GM18868 (cell line): ENCODE measurements around the gene OGA.

Experiments used
- ATAC-seq: cut with Tn5 transposase; IDR thresholded peaks from one replicate; pipeline ENCODE4 v1.9.1; 2021; ENCODE audit warnings: mild to moderate bottlenecking, moderate library complexity; ENCODE audit not compliant: unreplicated experiment

Gene OGA

DNA sequence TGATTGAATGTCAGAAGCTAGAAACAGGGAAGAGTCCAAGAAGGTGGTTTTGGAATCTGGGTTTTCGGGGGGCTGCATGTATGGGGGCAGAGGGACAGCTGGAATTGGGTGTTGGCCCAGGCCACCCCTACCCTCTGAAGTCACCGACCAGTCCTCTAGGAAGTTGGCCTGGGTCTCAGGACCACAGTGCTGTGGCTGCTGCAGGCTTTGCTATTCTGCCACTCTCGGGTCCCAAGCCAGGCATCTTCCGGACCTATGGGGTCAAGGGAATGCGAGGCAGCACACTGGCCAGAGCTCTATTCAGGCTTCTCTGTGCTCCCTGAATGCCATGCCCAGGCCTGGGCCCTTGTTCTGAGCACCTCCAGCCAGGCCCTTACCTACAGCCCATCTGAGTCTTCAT lies 55.5 kb downstream of the OGA start:
- ATAC-seq: no peak

DNA sequence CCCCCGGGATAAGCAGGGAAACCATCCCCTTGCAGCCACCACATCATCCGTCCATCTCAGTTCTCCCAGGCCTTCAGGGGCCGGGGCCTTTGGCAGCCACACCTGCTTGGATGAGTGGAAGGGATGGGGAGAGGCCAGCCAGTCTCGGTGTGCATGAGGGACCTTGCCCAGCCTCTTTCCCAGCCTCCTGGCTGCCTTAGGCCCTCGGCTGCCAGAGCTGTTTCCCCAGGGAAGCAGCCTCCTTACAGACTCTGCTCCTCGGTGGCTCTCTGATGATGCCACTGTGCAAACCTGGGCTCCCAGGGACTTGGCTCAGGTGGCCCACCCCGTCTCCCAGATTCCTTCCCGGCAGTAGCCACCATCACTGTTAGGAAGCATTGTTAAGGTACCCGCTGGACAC lies 57.0 kb downstream of the OGA start:
- no peak for ATAC-seq

DNA sequence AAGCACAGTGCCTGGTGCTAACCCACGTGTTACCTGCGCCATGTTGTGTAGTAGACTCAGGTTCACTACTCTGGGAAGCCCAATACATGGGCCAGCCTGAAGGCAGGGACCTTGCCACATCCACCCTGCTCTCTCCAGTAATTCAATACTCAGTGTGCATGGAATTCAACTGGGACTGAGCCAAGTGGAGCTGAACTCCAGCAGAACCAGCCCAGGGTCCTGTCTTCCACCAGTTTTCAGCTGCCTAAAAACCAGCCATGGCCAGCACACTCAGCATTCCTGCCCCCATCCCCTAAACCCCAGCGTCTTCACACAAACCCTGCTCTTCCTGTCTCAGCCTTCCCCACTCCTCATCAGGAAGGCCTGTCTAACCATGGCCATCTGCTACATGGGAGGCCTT lies 57.7 kb downstream of the OGA start:
- ATAC-seq: no peak

DNA sequence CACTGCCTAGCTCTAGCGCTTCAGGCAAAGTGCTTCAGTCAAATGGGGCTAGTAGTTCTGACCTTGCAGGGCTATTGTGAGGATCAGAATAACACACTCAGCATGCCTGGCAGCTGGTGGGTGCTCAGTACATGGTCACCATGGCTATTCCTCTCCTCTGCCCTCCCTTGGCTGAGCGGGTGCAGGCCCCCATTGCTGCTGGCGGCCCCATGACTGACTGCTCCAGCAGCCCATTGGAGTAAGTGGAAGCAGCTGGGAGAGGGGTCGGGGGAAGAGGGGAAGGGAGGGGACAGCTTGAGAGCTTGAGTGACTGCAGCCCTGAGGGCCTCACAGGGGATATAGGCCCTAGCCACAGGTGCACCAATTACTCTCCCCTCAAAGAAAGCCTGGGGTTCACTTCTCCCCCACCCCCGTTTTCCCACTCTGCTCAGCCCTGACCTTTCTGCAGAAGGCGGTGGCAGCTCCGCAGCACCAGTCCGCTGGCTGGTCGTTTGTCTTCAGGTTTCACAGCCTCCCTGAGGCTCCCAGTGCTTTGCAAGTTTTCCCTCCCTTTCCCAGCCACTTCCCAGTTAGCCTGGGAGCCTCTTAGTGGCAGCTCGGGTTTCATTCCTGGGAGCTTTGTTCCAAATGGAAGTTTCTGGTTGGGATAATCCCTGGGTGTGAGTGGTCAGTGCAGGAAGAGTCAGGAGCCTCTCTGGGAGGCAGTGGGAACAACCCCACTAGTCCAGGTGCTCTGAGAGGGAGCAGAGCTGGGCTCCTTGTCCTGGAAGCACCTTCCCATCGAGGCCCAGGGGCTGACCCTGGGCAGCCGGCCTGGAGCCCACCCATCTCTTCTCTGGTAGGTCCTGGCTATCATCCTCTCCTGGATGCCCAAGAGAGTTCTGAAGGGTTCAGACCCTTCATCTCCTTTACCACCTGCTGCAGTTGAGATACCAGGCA lies 58.7 kb downstream of the OGA start:
- no peak for ATAC-seq

DNA sequence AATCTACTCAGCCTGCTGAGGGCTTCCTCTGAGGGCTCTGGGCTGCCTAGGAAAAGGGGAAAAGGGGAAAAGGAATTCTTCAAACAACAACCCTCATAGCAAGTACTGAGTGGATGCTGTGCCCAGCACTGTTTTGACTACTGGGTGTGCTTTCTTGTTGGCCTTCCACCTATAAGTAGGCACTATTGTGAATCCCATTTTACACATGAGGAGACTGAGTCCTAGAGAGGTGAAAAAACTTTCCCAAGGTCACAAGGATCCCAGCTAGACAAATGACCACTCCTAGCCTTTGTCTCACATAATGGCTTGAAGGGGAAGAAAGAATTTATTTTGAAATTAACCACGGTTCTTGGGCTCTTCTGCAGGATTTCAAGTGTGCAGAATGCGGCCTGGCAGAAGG lies 59.4 kb downstream of the OGA start:
- no peak for ATAC-seq

DNA sequence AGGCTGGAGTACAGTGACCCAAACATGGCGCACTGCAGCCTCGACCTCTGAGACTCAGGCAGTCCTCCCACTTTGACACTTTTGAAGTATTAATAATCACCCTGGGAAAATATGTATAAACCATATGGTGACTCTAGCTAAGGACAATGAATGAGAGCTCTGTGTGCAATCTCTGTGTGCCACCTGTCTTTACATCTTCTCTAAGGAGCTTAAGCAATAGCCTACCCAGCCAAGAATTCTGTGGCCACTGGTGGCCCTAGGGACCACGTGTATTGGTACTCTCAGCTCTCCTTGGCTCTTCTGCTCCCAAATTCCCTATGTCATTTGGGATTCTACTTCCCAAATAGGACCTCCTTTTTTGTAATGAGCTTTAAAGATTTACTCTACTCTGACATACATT lies 66.0 kb downstream of the OGA start:
- ATAC-seq: no peak

DNA sequence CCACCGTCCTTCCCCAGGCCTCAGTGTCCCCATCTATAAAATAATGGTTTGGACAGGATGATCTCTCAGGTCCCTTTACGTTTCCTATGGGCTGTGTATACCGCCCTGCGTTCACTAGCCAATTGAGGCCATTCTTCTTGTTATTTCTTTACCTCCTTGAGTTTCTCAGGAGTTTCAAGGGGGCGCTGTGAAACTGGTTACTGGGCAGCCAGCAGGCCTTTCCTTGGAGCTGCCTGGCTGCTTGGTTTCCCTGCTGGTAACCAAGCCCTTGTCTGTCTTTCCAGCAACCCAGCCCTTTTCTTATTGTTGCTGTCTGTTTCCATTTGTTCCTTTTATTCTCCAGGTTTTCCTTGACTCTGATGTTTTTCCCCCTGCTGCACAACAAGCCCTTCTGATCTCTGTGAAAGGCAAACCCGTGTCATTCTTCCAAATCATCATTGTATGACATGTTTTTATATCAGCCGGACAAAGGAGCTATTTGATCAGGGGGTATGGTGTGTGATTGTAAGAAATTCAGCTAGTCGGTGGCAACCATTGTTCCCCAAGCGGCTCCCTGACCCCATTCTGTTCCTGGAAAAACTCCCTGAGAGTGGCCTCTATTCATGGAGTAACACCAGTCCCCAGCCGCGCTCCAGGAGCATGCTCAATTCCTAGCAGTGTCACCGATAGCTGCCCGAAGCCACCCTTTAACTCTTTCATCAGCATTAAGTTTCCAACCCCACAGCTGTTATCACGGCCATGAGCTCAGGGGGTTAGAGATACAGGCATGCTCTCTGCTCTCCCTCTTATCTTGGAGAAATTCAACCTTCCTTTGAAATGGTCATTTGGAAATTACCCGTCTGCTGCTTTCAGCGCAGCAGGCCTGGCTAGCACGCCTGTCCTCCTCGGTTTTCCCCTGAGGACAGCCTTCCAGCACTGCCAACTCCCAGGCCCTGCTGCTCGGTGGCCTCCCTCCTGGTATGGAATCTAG lies 68.9 kb downstream of the OGA start:
- ATAC-seq: no peak

DNA sequence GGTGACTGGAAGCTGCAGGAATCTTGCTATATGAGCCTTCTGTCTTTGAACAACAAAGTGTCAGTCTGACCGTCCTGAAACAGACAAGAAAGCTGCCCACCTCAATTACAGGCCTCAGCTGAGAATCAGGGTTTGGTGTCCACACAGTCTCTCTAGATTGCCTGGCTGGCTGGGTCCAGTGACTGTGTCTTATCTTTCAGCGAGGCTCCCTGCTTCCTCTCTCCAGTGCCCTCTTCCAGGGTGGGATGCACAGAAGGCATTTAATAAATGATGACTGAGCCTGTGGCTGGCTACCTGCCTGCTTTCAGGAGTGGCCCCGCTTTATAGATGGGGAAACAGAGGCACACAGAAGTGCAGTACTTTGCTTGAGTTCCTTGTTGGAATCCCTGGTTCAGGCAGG lies 69.7 kb downstream of the OGA start:
- ATAC-seq: no peak

DNA sequence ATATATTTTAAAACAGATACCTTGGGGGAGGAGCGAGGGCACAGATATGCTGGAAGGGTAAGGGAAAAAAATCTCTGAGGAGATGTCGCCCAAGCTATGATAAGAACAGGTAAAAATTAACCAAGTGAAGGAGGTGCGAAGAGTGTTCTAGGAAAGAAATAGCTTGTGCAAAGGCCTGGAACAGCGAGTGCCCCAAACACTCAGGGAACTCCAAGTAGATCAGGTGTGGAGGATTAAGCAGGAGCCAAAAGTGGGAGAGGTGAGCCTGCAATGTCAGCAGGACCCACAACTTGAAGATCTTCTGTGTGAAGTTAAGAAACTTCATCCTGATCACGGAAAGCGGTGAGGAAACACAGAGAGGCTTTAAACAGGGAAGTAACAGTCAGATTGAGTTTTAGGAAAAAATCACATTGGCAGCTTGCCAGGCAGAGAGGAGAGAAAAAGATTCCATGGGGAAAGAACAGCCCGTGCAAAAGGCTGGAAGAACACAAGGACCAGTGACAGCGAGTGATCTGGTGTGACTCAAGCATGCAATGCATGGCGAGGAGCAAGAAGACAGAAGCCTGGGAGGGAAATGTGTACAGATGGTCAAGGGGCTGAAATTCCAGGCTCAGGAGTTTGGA lies 73.1 kb downstream of the OGA start:
- no peak for ATAC-seq

DNA sequence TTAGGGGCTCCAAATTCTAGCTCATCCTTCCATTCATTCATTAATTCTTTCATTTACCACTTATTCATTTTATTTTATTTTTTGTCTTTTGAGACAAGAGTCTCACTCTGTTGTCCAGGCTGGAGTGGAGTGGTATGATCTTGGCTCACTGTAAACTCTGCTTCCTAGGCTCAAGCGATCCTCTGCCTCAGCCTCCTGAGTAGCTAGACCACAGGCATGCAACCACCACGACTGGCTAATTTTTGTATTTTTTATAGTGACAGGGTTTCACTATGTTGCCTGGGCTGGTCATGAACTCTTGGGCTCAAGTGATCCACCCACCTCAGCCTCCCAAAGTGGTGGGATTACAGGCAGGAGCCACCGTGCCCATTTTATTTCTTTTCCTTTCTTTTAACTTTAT lies 74.0 kb downstream of the OGA start:
- no peak for ATAC-seq

DNA sequence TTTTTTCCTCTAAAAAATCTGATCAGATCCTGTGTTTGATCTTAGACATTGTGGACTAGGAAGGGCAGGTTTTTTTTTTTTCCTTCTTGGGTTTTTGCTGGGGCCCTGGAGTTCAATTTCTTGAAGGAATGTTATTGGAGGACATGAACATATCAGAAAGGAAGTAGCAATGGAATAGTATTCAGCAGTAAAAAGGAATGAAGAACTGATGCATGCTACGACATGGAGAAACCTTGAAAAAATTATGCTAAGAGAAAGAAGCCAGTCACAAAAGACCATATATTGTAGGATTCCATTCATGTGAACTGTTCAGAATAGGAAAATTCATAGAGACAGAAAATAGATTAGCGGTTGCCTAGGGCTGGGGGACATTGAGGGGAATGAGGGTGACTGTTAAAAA lies 76.3 kb downstream of the OGA start:
- no peak for ATAC-seq

DNA sequence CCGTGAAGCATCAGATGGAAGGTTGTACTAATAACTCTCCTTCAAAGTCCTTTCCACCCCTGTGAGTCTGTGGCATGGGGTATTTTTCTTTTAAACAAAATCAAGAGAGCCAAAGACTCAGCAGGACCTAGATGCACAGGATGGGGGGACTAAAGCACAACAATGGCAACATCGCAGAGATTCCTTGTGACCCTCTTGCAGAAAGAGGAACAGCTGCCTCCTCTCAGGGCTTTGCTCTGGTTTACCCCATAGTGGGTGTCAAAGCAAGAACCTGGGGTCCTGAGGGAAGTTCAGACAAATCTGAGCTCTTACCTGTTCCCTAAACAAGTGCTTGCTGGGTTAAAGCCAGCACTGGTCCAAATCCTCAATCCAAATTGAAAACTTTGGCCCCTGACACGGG lies 81.6 kb downstream of the OGA start:
- no peak for ATAC-seq
